ENCODE measurements around the gene HPCAL1. TPM values are rescaled to one million over a fixed set of nuclear protein-coding genes. Genes with fewer than 3 reads are reported as not detected.

Gene HPCAL1
- total and polyA plus RNA-seq, 2 donors (not counting 1 experiment from before 2014, with no cell fraction given): 60.3 to 65.1 TPM

DNA sequence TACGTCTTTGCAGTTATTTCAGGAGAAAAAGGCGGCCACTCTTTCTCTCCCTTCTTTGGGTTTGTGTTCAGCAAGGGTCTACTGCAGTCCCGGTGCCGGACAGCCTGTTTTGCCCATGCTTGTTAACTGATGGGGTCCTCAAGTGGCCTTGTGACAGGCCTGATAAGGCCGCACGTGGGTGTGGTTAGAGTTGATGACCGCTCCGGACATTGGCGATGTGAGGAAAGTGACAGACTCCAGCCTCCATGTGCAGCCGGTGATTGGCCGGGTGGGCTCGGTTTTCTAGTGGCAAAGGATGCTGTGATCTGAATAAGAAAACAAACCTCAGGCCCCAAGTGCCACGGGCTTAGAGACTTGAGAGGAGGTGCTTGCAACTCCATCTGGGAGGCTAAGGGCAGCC, 15.6 kb downstream of the HPCAL1 start:
- TF ChIP-seq, protein P1, sequence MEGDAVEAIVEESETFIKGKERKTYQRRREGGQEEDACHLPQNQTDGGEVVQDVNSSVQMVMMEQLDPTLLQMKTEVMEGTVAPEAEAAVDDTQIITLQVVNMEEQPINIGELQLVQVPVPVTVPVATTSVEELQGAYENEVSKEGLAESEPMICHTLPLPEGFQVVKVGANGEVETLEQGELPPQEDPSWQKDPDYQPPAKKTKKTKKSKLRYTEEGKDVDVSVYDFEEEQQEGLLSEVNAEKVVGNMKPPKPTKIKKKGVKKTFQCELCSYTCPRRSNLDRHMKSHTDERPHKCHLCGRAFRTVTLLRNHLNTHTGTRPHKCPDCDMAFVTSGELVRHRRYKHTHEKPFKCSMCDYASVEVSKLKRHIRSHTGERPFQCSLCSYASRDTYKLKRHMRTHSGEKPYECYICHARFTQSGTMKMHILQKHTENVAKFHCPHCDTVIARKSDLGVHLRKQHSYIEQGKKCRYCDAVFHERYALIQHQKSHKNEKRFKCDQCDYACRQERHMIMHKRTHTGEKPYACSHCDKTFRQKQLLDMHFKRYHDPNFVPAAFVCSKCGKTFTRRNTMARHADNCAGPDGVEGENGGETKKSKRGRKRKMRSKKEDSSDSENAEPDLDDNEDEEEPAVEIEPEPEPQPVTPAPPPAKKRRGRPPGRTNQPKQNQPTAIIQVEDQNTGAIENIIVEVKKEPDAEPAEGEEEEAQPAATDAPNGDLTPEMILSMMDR (IDR thresholded peaks at IDR 0.05): no peak
- TF ChIP-seq EZH2 (IDR thresholded peaks at IDR 0.05; ENCODE audit: borderline replicate concordance, insufficient read depth, low read depth, low read length, poor library complexity, severe bottlenecking): no peak
- ATAC-seq (ENCODE audit: low read depth) (no peak), DNase-seq (no peak)
- Mint-ChIP-seq H3K4me1 (peaks cover 38% of the 10 kb centered on the region), H3K9me3 (ENCODE audit: insufficient read depth) (no peaks in the 10 kb centered on the region), H3K27me3 (no peaks in the 10 kb centered on the region), H3K4me3 (no peak overlapping the region), H3K27ac (no peak overlapping the region)
- Histone ChIP-seq H3K79me2 (ENCODE audit: control insufficient read depth, insufficient read depth, low read length) (peaks cover 97% of the 10 kb centered on the region), H3K27ac (ENCODE audit: low read length in 2 of 2) (no peak overlapping the region), H3K9ac (ENCODE audit: low read length) (no peak overlapping the region), H4K20me1 (ENCODE audit: control insufficient read depth, insufficient read depth, low read length, poor library complexity, severe bottlenecking) (peaks cover 67% of the 10 kb centered on the region), H3K9me3 (ENCODE audit: control extremely low read depth in 1 of 3, control insufficient read depth in 2 of 3, insufficient read depth in 1 of 3, low read length in 2 of 3) (peaks cover 0 to 4% (median 0%) of the 10 kb centered on the region in 3 donors), H3K4me1 (ENCODE audit: control insufficient read depth in 2 of 2, insufficient read depth in 2 of 2, low read length in 2 of 2) (peaks cover 0 to 3% of the 10 kb centered on the region in 2 donors), H3K4me2 (replicated peaks; ENCODE audit: low read depth, low read length, poor library complexity, severe bottlenecking) (no peak overlapping the region), H3K27me3 (replicated peaks in 1 of 4; ENCODE audit: control extremely low read depth in 1 of 4, control insufficient read depth in 3 of 4, insufficient read depth in 4 of 4, low read length in 3 of 4) (no peaks in the 10 kb centered on the region), H3K4me3 (ENCODE audit: control extremely low read depth in 1 of 5, extremely low read depth in 1 of 5, insufficient read depth in 1 of 5, low read depth in 2 of 5, low read length in 4 of 5) (no peak overlapping the region), H2AFZ (ENCODE audit: insufficient read depth, low read depth, low read length, poor library complexity, severe bottlenecking) (no peak overlapping the region), H3K36me3 (replicated peaks in 1 of 2; ENCODE audit: control extremely low read depth in 1 of 2, control insufficient read depth in 1 of 2, extremely low read depth in 1 of 2, insufficient read depth in 2 of 2, low read length in 1 of 2) (peaks cover 0 to under 1% of the 10 kb centered on the region in 2 experiments)
- ChIA-PET CTCF (interaction anchor here (1.2 to 1.3 kb wide), 2 partner anchors 10 to 90 kb away, joined by 3 read pairs; no protein-coding TSS in a partner anchor), POLR2A (no interaction called here)
- intact Hi-C loops (cut with micrococcal nuclease): no loop called here
- WGBS (ENCODE audit: insufficient coverage): 96% methylated on average over 13 of the region's 13 CpGs

DNA sequence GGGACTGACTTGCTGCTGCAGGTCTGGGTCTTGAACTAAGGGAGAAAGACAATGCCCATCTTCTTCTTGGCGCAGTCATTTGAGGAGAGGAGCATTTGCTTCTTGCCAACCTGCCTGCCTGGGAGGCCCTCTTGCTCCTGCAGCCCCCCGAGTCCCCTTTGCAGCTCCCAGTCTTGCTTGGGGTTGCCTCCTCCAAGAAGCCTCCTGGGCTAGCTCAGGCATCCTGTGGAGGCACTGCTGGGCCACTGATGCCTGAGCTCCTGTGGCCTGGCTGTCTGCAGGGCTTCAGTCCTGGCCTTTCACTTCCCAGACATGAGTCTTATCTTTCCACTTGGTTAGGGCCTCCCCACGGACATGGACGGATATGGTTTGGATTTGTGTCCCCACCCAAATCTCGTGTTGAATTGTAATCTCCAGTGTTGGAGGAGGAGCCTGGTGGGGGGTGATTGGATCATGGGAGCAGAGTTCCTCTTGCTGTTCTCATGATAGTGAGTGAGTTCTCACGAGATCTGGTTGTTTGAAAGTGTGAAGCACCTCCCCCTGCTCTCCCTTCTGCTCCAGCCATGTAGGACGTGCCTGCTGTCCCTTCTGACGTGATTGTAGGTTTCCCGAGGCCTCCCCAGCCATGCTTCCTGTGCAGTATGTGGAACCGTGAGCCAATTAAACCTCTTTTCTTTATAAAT, 17.3 kb downstream of the HPCAL1 start:
- peaks cover 45% of the 10 kb centered on the region for H3K4me1 Mint-ChIP-seq
- H3K9me3 Mint-ChIP-seq (ENCODE audit: insufficient read depth): no peaks in the 10 kb centered on the region
- Histone ChIP-seq H3K4me2 (replicated peaks; ENCODE audit: low read depth, low read length, poor library complexity, severe bottlenecking) (no peak overlapping the region), H3K9ac (ENCODE audit: low read length) (no peak overlapping the region), H3K27me3 (replicated peaks in 1 of 4; ENCODE audit: control extremely low read depth in 1 of 4, control insufficient read depth in 3 of 4, insufficient read depth in 4 of 4, low read length in 3 of 4) (no peaks in the 10 kb centered on the region), H3K9me3 (ENCODE audit: control extremely low read depth in 1 of 3, control insufficient read depth in 2 of 3, insufficient read depth in 1 of 3, low read length in 2 of 3) (peaks cover 0 to 4% (median 0%) of the 10 kb centered on the region in 3 donors), H2AFZ (ENCODE audit: insufficient read depth, low read depth, low read length, poor library complexity, severe bottlenecking) (no peak overlapping the region), H3K27ac (ENCODE audit: low read length in 2 of 2) (no peak overlapping the region), H3K4me3 (ENCODE audit: control extremely low read depth in 1 of 5, extremely low read depth in 1 of 5, insufficient read depth in 1 of 5, low read depth in 2 of 5, low read length in 4 of 5) (no peak overlapping the region), H4K20me1 (ENCODE audit: control insufficient read depth, insufficient read depth, low read length, poor library complexity, severe bottlenecking) (peaks cover 62% of the 10 kb centered on the region), H3K36me3 (replicated peaks in 1 of 2; ENCODE audit: control extremely low read depth in 1 of 2, control insufficient read depth in 1 of 2, extremely low read depth in 1 of 2, insufficient read depth in 2 of 2, low read length in 1 of 2) (peaks cover 0 to 3% of the 10 kb centered on the region in 2 experiments), H3K79me2 (ENCODE audit: control insufficient read depth, insufficient read depth, low read length) (peaks cover 97% of the 10 kb centered on the region), H3K4me1 (ENCODE audit: control insufficient read depth in 2 of 2, insufficient read depth in 2 of 2, low read length in 2 of 2) (peaks cover 10 to 18% of the 10 kb centered on the region in 2 donors)
- H3K27me3 Mint-ChIP-seq: no peaks in the 10 kb centered on the region
- H3K27ac Mint-ChIP-seq: no peak overlapping the region
- WGBS (ENCODE audit: insufficient coverage): 96% methylated on average over 6 of the region's 10 CpGs
- intact Hi-C loops (cut with micrococcal nuclease): no loop called here
- DNase-seq: no peak
- no peak for TF ChIP-seq EZH2 (IDR thresholded peaks at IDR 0.05; ENCODE audit: borderline replicate concordance, insufficient read depth, low read depth, low read length, poor library complexity, severe bottlenecking)
- TF ChIP-seq, protein P1 (IDR thresholded peaks at IDR 0.05): no peak
- H3K4me3 Mint-ChIP-seq: no peak overlapping the region
- ChIA-PET POLR2A (no interaction called here), CTCF (interaction anchor here (1.2 kb wide), 1 partner anchor 88 kb away, joined by 3 read pairs; no protein-coding TSS in a partner anchor)
- ATAC-seq (ENCODE audit: low read depth): no peak
